ENCODE measurements around the gene RNASEH2A. TPM values are rescaled to one million over a fixed set of nuclear protein-coding genes. Genes with fewer than 3 reads are reported as not detected.
A peak's percentile ranks its signal among the peaks of the same experiment; 100 is the strongest.

Gene RNASEH2A
- total and polyA plus RNA-seq, 2 of the 13 experiments (the other 11 are each of a cell fraction or from before 2014, with no cell fraction given) = 25.1 to 35.8 TPM

- no peak for TF ChIP-seq ZNF280D (CRISPR knock-in tag; IDR thresholded peaks at IDR 0.05)
- no peak for TF ChIP-seq IRF1 (CRISPR knock-in tag; IDR thresholded peaks at IDR 0.05; ENCODE audit: low read depth)
- no peak for TF ChIP-seq HBP1 (CRISPR knock-in tag; IDR thresholded peaks at IDR 0.05; ENCODE audit: low read depth)
- TF ChIP-seq ZNF605 (CRISPR knock-in tag; IDR thresholded peaks at IDR 0.05) = peak; percentile 34; the same call in 1 of the 2 replicates
- TF ChIP-seq MTERF4 (CRISPR knock-in tag; IDR thresholded peaks at IDR 0.05) = no peak
- TF ChIP-seq JUN (CRISPR knock-in tag; IDR thresholded peaks at IDR 0.05) = 0 out of 2 replicates have a peak, but pooled peaks have one; percentile 53
- TF ChIP-seq ZSCAN5A (CRISPR knock-in tag; IDR thresholded peaks at IDR 0.05; ENCODE audit: borderline replicate concordance) = no peak
- TF ChIP-seq MAFK (conservative IDR thresholded peaks at IDR 0.05 in 1 of 2, IDR thresholded peaks at IDR 0.05 in 1 of 2; ENCODE audit: low read length in 2 of 2) = no peak
- peak; percentile 63 for TF ChIP-seq IKZF5 (CRISPR knock-in tag; IDR thresholded peaks at IDR 0.05)
- TF ChIP-seq ELK4 (CRISPR knock-in tag; IDR thresholded peaks at IDR 0.05; ENCODE audit: borderline replicate concordance) = peak; percentile 53; the same call in 1 of the 2 replicates
- no peak for TF ChIP-seq ZNF24 (IDR thresholded peaks at IDR 0.05)
- TF ChIP-seq FOXA1 (IDR thresholded peaks at IDR 0.05) = no peak
- peak; percentile 37; the same call in 1 of the 2 replicates for TF ChIP-seq FOXA1 (CRISPR knock-in tag; IDR thresholded peaks at IDR 0.05)
- no peak for TF ChIP-seq ZNF235 (CRISPR knock-in tag; IDR thresholded peaks at IDR 0.05; ENCODE audit: borderline replicate concordance)
These were observed 14.1 kb upstream of the RNASEH2A start (continued) for GRCh38 chr19:12792051-12792852.
